SK-N-SH treated with all-trans-retinoic acid at 6 μM for 48 hours (cell line): ENCODE measurements around the gene NFS1.

ENCODE experiments used
- ATAC-seq: fragments of 200-7000 bp; cut with Tn5 transposase; 3 replicates; pipeline ENCODE4 v1.9.1; 2020; ENCODE audit warnings: mild to moderate bottlenecking, moderate library complexity
- ARNTL ChIP-seq: fragments of 450-650 bp; formaldehyde crosslinking; IDR thresholded peaks from 2 replicates; pipeline ENCODE4 v1.5.0; 2020; ENCODE audit warnings: low read depth, mild to moderate bottlenecking, moderate library complexity, borderline replicate concordance
- BACH2 ChIP-seq: fragments of 250-450 bp; sonication (Bioruptor Pico); IDR thresholded peaks from 2 replicates; pipeline ENCODE4 v1.9.0; 2021; ENCODE audit warnings: mild to moderate bottlenecking, borderline replicate concordance
- CSDC2 ChIP-seq: fragments of 250-450 bp; sonication (Bioruptor Pico); IDR thresholded peaks from 2 replicates; pipeline ENCODE4 v1.5.0; 2020; ENCODE audit warnings: mild to moderate bottlenecking, moderate library complexity
- CSRNP3 ChIP-seq: fragments of 250-450 bp; sonication (Bioruptor Pico); IDR thresholded peaks from 2 replicates; pipeline ENCODE4 v1.5.1; 2021; ENCODE audit warnings: mild to moderate bottlenecking, moderate library complexity
- ESRRG ChIP-seq: fragments of 250-450 bp; sonication (Bioruptor Pico); IDR thresholded peaks from 2 replicates; pipeline ENCODE4 v1.6.1; 2021; ENCODE audit warnings: mild to moderate bottlenecking
- GLIS3 ChIP-seq: fragments of 250-450 bp; sonication (Bioruptor Pico); IDR thresholded peaks from 2 replicates; pipeline ENCODE4 v1.5.0; 2020; ENCODE audit warnings: mild to moderate bottlenecking, moderate library complexity
- ISL1 ChIP-seq: fragments of 250-450 bp; sonication (Bioruptor Pico); IDR thresholded peaks from 2 replicates; pipeline ENCODE4 v2.1.2; 2022; ENCODE audit warnings: mild to moderate bottlenecking, moderate library complexity
- OSR1 ChIP-seq: fragments of 250-450 bp; sonication (Bioruptor Pico); IDR thresholded peaks from 2 replicates; pipeline ENCODE4 v1.8.0; 2022; ENCODE audit warnings: moderate library complexity, mild to moderate bottlenecking, inconsistent platforms
- PATZ1 ChIP-seq: fragments of 250-450 bp; sonication (Bioruptor Pico); IDR thresholded peaks from 2 replicates; pipeline ENCODE4 v1.8.0; 2020; ENCODE audit warnings: mild to moderate bottlenecking, moderate library complexity, borderline replicate concordance
- POU6F1 ChIP-seq: fragments of 250-450 bp; sonication (Bioruptor Pico); IDR thresholded peaks from 2 replicates; pipeline ENCODE4 v1.8.0; 2021; ENCODE audit warnings: low read depth, mild to moderate bottlenecking, moderate library complexity, borderline replicate concordance
- PPARA ChIP-seq: fragments of 250-450 bp; sonication (Bioruptor Pico); IDR thresholded peaks from 2 replicates; pipeline ENCODE4 v1.5.0; 2020; ENCODE audit warnings: mild to moderate bottlenecking, borderline replicate concordance
- SNAI2 ChIP-seq: fragments of 250-450 bp; sonication (Bioruptor Pico); IDR thresholded peaks from 2 replicates; pipeline ENCODE4 v1.5.0; 2020; ENCODE audit warnings: mild to moderate bottlenecking, moderate library complexity
- TCF4 ChIP-seq: fragments of 250-450 bp; sonication (Bioruptor Pico); IDR thresholded peaks from 2 replicates; pipeline ENCODE4 v1.8.0; 2021; ENCODE audit warnings: mild to moderate bottlenecking, moderate library complexity, borderline replicate concordance
- TSHZ2 ChIP-seq: fragments of 250-450 bp; sonication (Bioruptor Pico); IDR thresholded peaks from 2 replicates; pipeline ENCODE4 v1.5.0; 2020; ENCODE audit warnings: mild to moderate bottlenecking, moderate library complexity
- ZC3H10 ChIP-seq: fragments of 250-450 bp; sonication (Bioruptor Pico); IDR thresholded peaks from 2 replicates; pipeline ENCODE4 v1.5.1; 2021; ENCODE audit warnings: mild to moderate bottlenecking, moderate library complexity
- ZFP3 ChIP-seq: fragments of 250-450 bp; sonication (Bioruptor Pico); IDR thresholded peaks from 2 replicates; pipeline ENCODE4 v1.5.0; 2020; ENCODE audit warnings: mild to moderate bottlenecking, moderate library complexity
- ZFP30 ChIP-seq: fragments of 450-650 bp; formaldehyde crosslinking; IDR thresholded peaks from 2 replicates; pipeline ENCODE4 v1.5.0; 2022; ENCODE audit warnings: mild to moderate bottlenecking, moderate library complexity
- ZNF70 ChIP-seq: fragments of 450-650 bp; formaldehyde crosslinking; IDR thresholded peaks from 2 replicates; pipeline ENCODE4 v1.5.0; 2020; ENCODE audit warnings: mild to moderate bottlenecking, moderate library complexity
- ZNF8 ChIP-seq: fragments of 450-650 bp; formaldehyde crosslinking; IDR thresholded peaks from 2 replicates; pipeline ENCODE4 v1.5.0; 2020; ENCODE audit warnings: mild to moderate bottlenecking, moderate library complexity

Gene NFS1

GRCh38 chr20:35739294-35740163 lies 40.4 kb upstream of the NFS1 start (continued):
- TF ChIP-seq ZNF70 (CRISPR knock-in tag) (no peak), POU6F1 (CRISPR knock-in tag) (no peak), ARNTL (CRISPR knock-in tag) (no peak), ISL1 (CRISPR knock-in tag) (no peak), ZFP3 (CRISPR knock-in tag) (no peak)

GRCh38 chr20:35738410-35739179 lies 39.4 kb upstream of the NFS1 start:
- ATAC-seq, result no peak

More at GRCh38 chr20:35738410-35739179, 39.4 kb upstream of the NFS1 start:
- no peak for TF ChIP-seq ZFP30 (CRISPR knock-in tag)
- TF ChIP-seq GLIS3 (CRISPR knock-in tag), result no peak
- TF ChIP-seq TCF4, result no peak
- TF ChIP-seq CSRNP3 (CRISPR knock-in tag), result no peak
- no peak for TF ChIP-seq ZC3H10 (CRISPR knock-in tag)
- no peak for TF ChIP-seq CSDC2 (CRISPR knock-in tag)
- TF ChIP-seq BACH2 (CRISPR knock-in tag), result no peak
- no peak for TF ChIP-seq ARNTL (CRISPR knock-in tag)
- TF ChIP-seq ISL1 (CRISPR knock-in tag), result no peak
- TF ChIP-seq ZNF8 (CRISPR knock-in tag), result no peak
- TF ChIP-seq TSHZ2 (CRISPR knock-in tag), result no peak
- no peak for TF ChIP-seq SNAI2 (CRISPR knock-in tag)
- no peak for TF ChIP-seq OSR1 (CRISPR knock-in tag)
- no peak for TF ChIP-seq ZNF70 (CRISPR knock-in tag)
- TF ChIP-seq PATZ1 (CRISPR knock-in tag), result no peak
- no peak for TF ChIP-seq ESRRG (CRISPR knock-in tag)
- TF ChIP-seq POU6F1 (CRISPR knock-in tag), result no peak
- no peak for TF ChIP-seq PPARA (CRISPR knock-in tag)
- TF ChIP-seq, all 23 proteins: peak for 0
